Heart left ventricle (tissue), 13 donors: ENCODE measurements around the gene ZBTB34.

Experiments
- CTCF ChIP-seq, 12 donors: fragments of 200-600 bp; sonication (generic) in 4 of 12; IDR thresholded peaks; one replicate each; pipeline versions ENCODE4 v1.5.0 to v1.8.0; 2018 to 2022; ENCODE audit warnings: antibody characterized with exemption in 12 of 12, mild to moderate bottlenecking in 5 of 12
- POLR2A ChIP-seq, 2 donors: fragments of 450-650 bp; IDR thresholded peaks; one replicate each; pipeline ENCODE4 v1.6.1; 2017; ENCODE audit warnings: antibody characterized with exemption in 2 of 2, mild to moderate bottlenecking in 2 of 2, moderate library complexity in 2 of 2
- donor health status: ischemic (EF 13 %, LVEDD 7.1; RV severe dilation, severe dysfunction).
- donor health status: DM: no; HTN: yes; CAD: no.
- donor health status: DM: no; HTN: no; CAD: no.
- donor health status: ischemic (EF 25% LVEDD 6.9; RV normal size, moderate dysfunction).
- donor health status: ischemic (EF 25% LVEDD 5.7; RV mildly dilated, moderate dysfunction).
- donor health status: ischemic (EF 35%, LVEDD 5.7; RV mildly dilated, moderate dysfunction).
- donor health status: nonischemic (EF 11% LVEDD 7.7; RV severe dilation, severe dysfunction).
- donor health status: DM: yes; HTN: yes; CAD: no.
- donor health status: PGD.
- donor health status: ischemic (EF 29% LVEDD 5.4; RV normal size, mild dysfunction).
- donor health status: nonischemic (EF 23%, LVEDD 6.1; RV moderate dilation, normal function).

DNA sequence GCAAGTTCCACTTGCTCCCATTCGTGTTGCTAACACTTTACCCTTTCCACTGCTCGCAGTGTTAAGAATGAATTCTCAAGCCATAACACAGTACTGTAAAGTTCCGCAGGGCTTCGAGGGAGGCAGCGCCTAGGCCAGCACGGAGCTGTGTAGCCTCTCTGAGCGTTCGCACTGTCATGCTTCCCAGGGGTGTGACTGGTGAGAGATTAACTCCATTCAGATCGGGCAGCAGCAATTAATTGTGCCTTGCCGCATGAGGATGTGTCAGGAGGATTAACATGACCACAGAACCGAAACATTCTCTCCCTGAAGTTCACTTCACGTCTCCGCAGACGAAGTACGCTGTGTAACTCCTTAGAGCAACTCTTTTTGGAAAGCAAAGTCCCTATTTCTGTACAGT, 23.2 kb downstream of the ZBTB34 start:
- TF ChIP-seq CTCF (IDR thresholded peaks at IDR 0.05), result no peak
- no peak for TF ChIP-seq POLR2A (IDR thresholded peaks at IDR 0.05)
